ENCODE measurements around the gene G2E3. TPM values are rescaled to one million over a fixed set of nuclear protein-coding genes. Genes with fewer than 3 reads are reported as not detected.

G2E3 gene
- total RNA-seq, 1 donor: 11.9 TPM

- no peak for DNase-seq (ENCODE audit: insufficient read length, low spot score, missing footprints)
- no peak overlapping the region for H2AFZ ChIP-seq (ENCODE audit: low read length)
- no peak for TF ChIP-seq CTCF (IDR thresholded peaks at IDR 0.05; ENCODE audit: extremely low read depth, low read depth, low read length)
- H3K27ac ChIP-seq (ENCODE audit: low read depth, low read length): no peak overlapping the region
- no peak overlapping the region for H3K4me3 ChIP-seq (ENCODE audit: insufficient read depth, low read length)
- no peaks in the 10 kb centered on the region for H3K9me3 ChIP-seq (ENCODE audit: low read depth, low read length)
- no peaks in the 10 kb centered on the region for H3K4me1 ChIP-seq (ENCODE audit: insufficient read depth, low read length)
- H4K20me1 ChIP-seq (ENCODE audit: insufficient read depth, low read length): peaks cover 6% of the 10 kb centered on the region
- H3K4me2 ChIP-seq (ENCODE audit: insufficient read depth, low read length): no peak overlapping the region
- H3K79me2 ChIP-seq (ENCODE audit: insufficient read depth, low read length): peaks cover 15% of the 10 kb centered on the region
- H3K27me3 ChIP-seq (ENCODE audit: insufficient read depth, low read length): no peaks in the 10 kb centered on the region
- H3K36me3 ChIP-seq (ENCODE audit: insufficient read depth, low read length): peaks cover 54% of the 10 kb centered on the region
These were observed 99.7 kb downstream of the G2E3 start for GRCh38 chr14:30658645-30659044.

- H4K20me1 ChIP-seq (ENCODE audit: insufficient read depth, low read length): no peaks in the 10 kb centered on the region
- H3K4me2 ChIP-seq (ENCODE audit: insufficient read depth, low read length): no peak overlapping the region
- H3K79me2 ChIP-seq (ENCODE audit: insufficient read depth, low read length): peaks cover 2% of the 10 kb centered on the region
- H3K27ac ChIP-seq (ENCODE audit: low read depth, low read length): no peak overlapping the region
- H3K36me3 ChIP-seq (ENCODE audit: insufficient read depth, low read length): peaks cover 31% of the 10 kb centered on the region
- no peaks in the 10 kb centered on the region for H3K9me3 ChIP-seq (ENCODE audit: low read depth, low read length)
- H2AFZ ChIP-seq (ENCODE audit: low read length): no peak overlapping the region
- no peaks in the 10 kb centered on the region for H3K27me3 ChIP-seq (ENCODE audit: insufficient read depth, low read length)
- DNase-seq (ENCODE audit: insufficient read length, low spot score, missing footprints): no peak
- H3K4me1 ChIP-seq (ENCODE audit: insufficient read depth, low read length): no peaks in the 10 kb centered on the region
- H3K4me3 ChIP-seq (ENCODE audit: insufficient read depth, low read length): no peak overlapping the region
- TF ChIP-seq CTCF (IDR thresholded peaks at IDR 0.05; ENCODE audit: extremely low read depth, low read depth, low read length): no peak
These were observed 110.6 kb downstream of the G2E3 start for GRCh38 chr14:30669594-30669993.

Small RNA genes within 50 kb of the gene (small RNA-seq; reads per million reads assigned to genes)
- not detected for gene RF02271

Other genes starting within 250 kb of the G2E3 start
- 136 and 141 TPM in 2 replicates for gene SCFD1, start 63.2 kb downstream of the G2E3 start, total RNA-seq

Data from osteoblast (primary cell).